Inflammatory macrophage treated with lipopolysaccharide for 4 hours (primary cell): ENCODE measurements around the gene PTEN.

Experiments used
- DNase-seq: peaks from one replicate; pipeline ENCODE4 v3.0.0-alpha.2; 2020

PTEN gene

GRCh38 chr10:87925570-87925969, 62.1 kb downstream of the PTEN start:
- DNase-seq: no peak

- DNase-seq: no peak
Observed at GRCh38 chr10:87927091-87927490, 63.7 kb downstream of the PTEN start.

- DNase-seq: peak; percentile 36
Observed at GRCh38 chr10:87928996-87929395, 65.6 kb downstream of the PTEN start.

GRCh38 chr10:87930141-87930540, 66.7 kb downstream of the PTEN start:
- no peak for DNase-seq

GRCh38 chr10:87930934-87931835, 67.8 kb downstream of the PTEN start:
- no peak for DNase-seq

GRCh38 chr10:87931836-87932230, 68.4 kb downstream of the PTEN start:
- no peak for DNase-seq

GRCh38 chr10:87935290-87936141, 72.1 kb downstream of the PTEN start:
- peak; percentile 75 for DNase-seq

- no peak for DNase-seq
Observed at GRCh38 chr10:87940210-87940609, 76.8 kb downstream of the PTEN start.

- DNase-seq: peak; percentile 45
Observed at GRCh38 chr10:87942884-87943527, 79.6 kb downstream of the PTEN start.

GRCh38 chr10:87945984-87946383, 82.6 kb downstream of the PTEN start:
- peak; percentile 51 for DNase-seq

GRCh38 chr10:87952612-87953011, 89.2 kb downstream of the PTEN start:
- no peak for DNase-seq

GRCh38 chr10:87956055-87956454, 92.6 kb downstream of the PTEN start:
- DNase-seq: no peak

GRCh38 chr10:87957702-87958101, 94.3 kb downstream of the PTEN start:
- DNase-seq: no peak

GRCh38 chr10:87960230-87960629, 96.8 kb downstream of the PTEN start:
- DNase-seq: no peak

- no peak for DNase-seq
Observed at GRCh38 chr10:87961314-87961713, 97.9 kb downstream of the PTEN start.

- DNase-seq: no peak
Observed at GRCh38 chr10:87966459-87966858, 103.0 kb downstream of the PTEN start.

- no peak for DNase-seq
Observed at GRCh38 chr10:87973635-87974034, 110.2 kb downstream of the PTEN start.

GRCh38 chr10:87974130-87974529, 110.7 kb downstream of the PTEN start:
- no peak for DNase-seq

- no peak for DNase-seq
Observed at GRCh38 chr10:87974769-87975168, 111.3 kb downstream of the PTEN start.

- DNase-seq: peak; percentile 77
Observed at GRCh38 chr10:87976101-87976743, 112.8 kb downstream of the PTEN start.

GRCh38 chr10:87978166-87978565, 114.7 kb downstream of the PTEN start:
- DNase-seq: no peak

- DNase-seq: peak; percentile 4
Observed at GRCh38 chr10:87979847-87980246, 116.4 kb downstream of the PTEN start.

GRCh38 chr10:87983716-87984115, 120.3 kb downstream of the PTEN start:
- DNase-seq: no peak
